SK-N-SH treated with all-trans-retinoic acid at 6 μM for 48 hours (cell line): ENCODE data around the gene CACNA2D4.

ENCODE experiments used
- CREB5 ChIP-seq: fragments of 250-450 bp; sonication (Bioruptor Pico); IDR thresholded peaks from 2 replicates; pipeline ENCODE4 v1.5.1; 2020; ENCODE audit warnings: low read depth, mild to moderate bottlenecking, moderate library complexity
- CSDC2 ChIP-seq: fragments of 250-450 bp; sonication (Bioruptor Pico); IDR thresholded peaks from 2 replicates; pipeline ENCODE4 v1.5.0; 2020; ENCODE audit warnings: mild to moderate bottlenecking, moderate library complexity
- ESRRG ChIP-seq: fragments of 250-450 bp; sonication (Bioruptor Pico); IDR thresholded peaks from 2 replicates; pipeline ENCODE4 v1.6.1; 2021; ENCODE audit warnings: mild to moderate bottlenecking
- ISL1 ChIP-seq: fragments of 250-450 bp; sonication (Bioruptor Pico); IDR thresholded peaks from 2 replicates; pipeline ENCODE4 v2.1.2; 2022; ENCODE audit warnings: mild to moderate bottlenecking, moderate library complexity
- OSR1 ChIP-seq: fragments of 250-450 bp; sonication (Bioruptor Pico); IDR thresholded peaks from 2 replicates; pipeline ENCODE4 v1.8.0; 2022; ENCODE audit warnings: moderate library complexity, mild to moderate bottlenecking, inconsistent platforms
- PATZ1 ChIP-seq: fragments of 250-450 bp; sonication (Bioruptor Pico); IDR thresholded peaks from 2 replicates; pipeline ENCODE4 v1.8.0; 2020; ENCODE audit warnings: mild to moderate bottlenecking, moderate library complexity, borderline replicate concordance
- RARB ChIP-seq: fragments of 250-450 bp; sonication (Bioruptor Pico); IDR thresholded peaks from 2 replicates; pipeline ENCODE4 v1.8.0; 2021; ENCODE audit warnings: mild to moderate bottlenecking, moderate library complexity
- TCF4 ChIP-seq: fragments of 250-450 bp; sonication (Bioruptor Pico); IDR thresholded peaks from 2 replicates; pipeline ENCODE4 v1.8.0; 2021; ENCODE audit warnings: mild to moderate bottlenecking, moderate library complexity, borderline replicate concordance
- TOX ChIP-seq: fragments of 250-450 bp; sonication (Bioruptor Pico); IDR thresholded peaks from 2 replicates; pipeline ENCODE4 v1.8.0; 2021; ENCODE audit warnings: mild to moderate bottlenecking, moderate library complexity, borderline replicate concordance
- ZC3H10 ChIP-seq: fragments of 250-450 bp; sonication (Bioruptor Pico); IDR thresholded peaks from 2 replicates; pipeline ENCODE4 v1.5.1; 2021; ENCODE audit warnings: mild to moderate bottlenecking, moderate library complexity
- ZFP30 ChIP-seq: fragments of 450-650 bp; formaldehyde crosslinking; IDR thresholded peaks from 2 replicates; pipeline ENCODE4 v1.5.0; 2022; ENCODE audit warnings: mild to moderate bottlenecking, moderate library complexity
- ZNF565 ChIP-seq: fragments of 450-650 bp; formaldehyde crosslinking; conservative IDR thresholded peaks from 2 replicates; pipeline ENCODE4 v1.5.0; 2020; ENCODE audit warnings: low read depth, mild to moderate bottlenecking, moderate library complexity
- ZNF8 ChIP-seq: fragments of 450-650 bp; formaldehyde crosslinking; IDR thresholded peaks from 2 replicates; pipeline ENCODE4 v1.5.0; 2020; ENCODE audit warnings: mild to moderate bottlenecking, moderate library complexity

GRCh38 chr12:1778911-1779310 is 139.5 kb downstream of the CACNA2D4 start:
- TF ChIP-seq ZNF565 (CRISPR knock-in tag) (no peak), TOX (CRISPR knock-in tag) (no peak), PATZ1 (CRISPR knock-in tag) (no peak), TCF4 (CRISPR knock-in tag) (no peak), RARB (CRISPR knock-in tag) (no peak), OSR1 (CRISPR knock-in tag) (no peak), CSDC2 (no peak), CREB5 (no peak), ISL1 (CRISPR knock-in tag) (no peak), ZNF8 (CRISPR knock-in tag) (no peak), ZFP30 (no peak), ESRRG (no peak), ZC3H10 (CRISPR knock-in tag) (no peak)
